ENCODE results near the gene FBXL22. TPM values are rescaled to one million over a fixed set of nuclear protein-coding genes. Genes with fewer than 3 reads are reported as not detected.
A peak's percentile ranks its signal among the peaks of the same experiment; 100 is the strongest.

Gene FBXL22
- 1 to 10 TPM in 1 of 4 donors, not detected in 3; 1.1 TPM for total RNA-seq

GRCh38 chr15:63597038-63597790 is at the start of gene FBXL22:
Gene FBXL22 (plus strand): TSS chr15:63597387. CDS start chr15:63597393, 6 bp downstream.
- Histone ChIP-seq H3K27ac (peak within 1 kb of the TSS; percentile 21 to 89 (median 70)), H3K27me3 (no peaks in the 10 kb centered on the region), H3K9me3 (no peaks in the 10 kb centered on the region), H3K36me3 (peaks cover 0 to 15% (median 2%) of the 10 kb centered on the region in 3 donors), H3K4me1 (peaks cover 0 to 40% (median 8%) of the 10 kb centered on the region in 4 donors), H3K4me3 (peak within 1 kb of the TSS in 1 of 4 donors; percentile 34)
- TF ChIP-seq POLR2A (IDR thresholded peaks at IDR 0.05) (no peak), CTCF (IDR thresholded peaks at IDR 0.05) (no peak)
- no peak for DNase-seq

GRCh38 chr15:63551400-63551799 is 45.8 kb upstream of the FBXL22 start:
- Histone ChIP-seq H3K27ac (no peak overlapping the region), H3K4me1 (peaks cover 0 to 30% (median 0%) of the 10 kb centered on the region in 4 donors), H3K9me3 (no peaks in the 10 kb centered on the region), H3K4me3 (no peak overlapping the region), H3K27me3 (no peaks in the 10 kb centered on the region), H3K36me3 (peaks cover 0 to 5% (median 0%) of the 10 kb centered on the region in 3 donors)
- DNase-seq: no peak
- TF ChIP-seq CTCF (IDR thresholded peaks at IDR 0.05) (no peak), POLR2A (IDR thresholded peaks at IDR 0.05) (no peak)

GRCh38 chr15:63553388-63553791 is 43.8 kb upstream of the FBXL22 start:
- no peak for DNase-seq

GRCh38 chr15:63554337-63554927 is 42.8 kb upstream of the FBXL22 start:
- no peak for DNase-seq
- Histone ChIP-seq H3K4me1 (peaks cover 0 to 25% (median 0%) of the 10 kb centered on the region in 4 donors), H3K9me3 (no peaks in the 10 kb centered on the region), H3K4me3 (no peak overlapping the region), H3K27ac (no peak overlapping the region), H3K36me3 (peaks cover 0 to 21% (median 0%) of the 10 kb centered on the region in 3 donors), H3K27me3 (no peaks in the 10 kb centered on the region)
- TF ChIP-seq POLR2A (IDR thresholded peaks at IDR 0.05): no peak
- TF ChIP-seq CTCF (IDR thresholded peaks at IDR 0.05): no peak

More at GRCh38 chr15:63553388-63553791, 43.8 kb upstream of the FBXL22 start:
- Histone ChIP-seq H3K4me1 (peaks cover 0 to 27% (median 0%) of the 10 kb centered on the region in 4 donors), H3K9me3 (no peaks in the 10 kb centered on the region), H3K27me3 (no peaks in the 10 kb centered on the region), H3K36me3 (peaks cover 0 to 21% (median 0%) of the 10 kb centered on the region in 3 donors), H3K4me3 (peak overlapping the region in 1 of 4 donors; percentile 19), H3K27ac (peak overlapping the region in 3 of 4 donors; percentile 4 to 50 (median 11))
- TF ChIP-seq POLR2A (IDR thresholded peaks at IDR 0.05) (no peak), CTCF (IDR thresholded peaks at IDR 0.05) (no peak)

- Histone ChIP-seq H3K9me3 (no peaks in the 10 kb centered on the region), H3K27me3 (no peaks in the 10 kb centered on the region), H3K27ac (no peak overlapping the region), H3K4me1 (peaks cover 0 to 25% (median 0%) of the 10 kb centered on the region in 4 donors), H3K36me3 (peaks cover 0 to 31% (median 0%) of the 10 kb centered on the region in 3 donors), H3K4me3 (no peak overlapping the region)
- TF ChIP-seq POLR2A (IDR thresholded peaks at IDR 0.05) (no peak), CTCF (IDR thresholded peaks at IDR 0.05) (no peak)
- no peak for DNase-seq
Observed at GRCh38 chr15:63555507-63555906, 41.7 kb upstream of the FBXL22 start.

Data from Peyer's patch (tissue), 4 donors.